ENCODE results near the gene MYO5C. TPM values are rescaled to one million over a fixed set of nuclear protein-coding genes. Genes with fewer than 3 reads are reported as not detected.

MYO5C gene
- total and polyA plus RNA-seq, 2 donors (not counting 3 experiments of a cell fraction or from before 2014, with no cell fraction given) = 7.5 to 19.4 TPM

MicroRNAs within 50 kb of the gene (microRNA counts, 767-probe panel; counts per million panel counts)
- microRNA hsa-miR-1266 = 723 counts per million, percentile 96 among the panel's probes with 10 or more counts

Small RNA genes lying within 50 kb of the gene (microRNA-seq; reads per million reads assigned to microRNA genes)
- not detected for gene MIR1266 (ENCODE audit: borderline number of aligned reads, borderline replicate concordance)

Small RNA genes lying within 50 kb of the gene (small RNA-seq; reads per million reads assigned to genes)
- not detected for gene MIR1266 (ENCODE audit: insufficient read depth, insufficient read length, low read depth, low replicate concordance)
- not detected for gene RF00019 (ENCODE audit: insufficient read depth, insufficient read length, low read depth, low replicate concordance)

Other genes starting within 250 kb of the MYO5C start
- 0.44 TPM in 1 of 2 replicates, not detected in the other for gene BCL2L10, start 183.0 kb downstream of the MYO5C start, total RNA-seq
- 1.8 and 1.9 TPM in 2 replicates for gene BCL2L10, start 183.0 kb downstream of the MYO5C start, polyA plus RNA-seq
- 16.8 and 19.1 TPM in 2 replicates for gene GNB5, start 104.4 kb downstream of the MYO5C start, total RNA-seq
- gene GNB5, start 104.4 kb downstream of the MYO5C start, polyA plus RNA-seq = 11.7 and 15.6 TPM in 2 replicates
- gene MYO5A, start 233.1 kb upstream of the MYO5C start, total RNA-seq = 87.9 and 91.9 TPM in 2 replicates
- 28.8 and 31.9 TPM in 2 replicates for gene MYO5A, start 233.1 kb upstream of the MYO5C start, polyA plus RNA-seq